CD4-positive, alpha-beta T cell treated with Interleukin-15 for 4 hours (primary cell): ENCODE data around the gene PXMP2.

Source experiments
- DNase-seq: peaks from one replicate; pipeline ENCODE4 v3.0.0-alpha.2; 2020; ENCODE audit warnings: low spot score

PXMP2 gene

DNA sequence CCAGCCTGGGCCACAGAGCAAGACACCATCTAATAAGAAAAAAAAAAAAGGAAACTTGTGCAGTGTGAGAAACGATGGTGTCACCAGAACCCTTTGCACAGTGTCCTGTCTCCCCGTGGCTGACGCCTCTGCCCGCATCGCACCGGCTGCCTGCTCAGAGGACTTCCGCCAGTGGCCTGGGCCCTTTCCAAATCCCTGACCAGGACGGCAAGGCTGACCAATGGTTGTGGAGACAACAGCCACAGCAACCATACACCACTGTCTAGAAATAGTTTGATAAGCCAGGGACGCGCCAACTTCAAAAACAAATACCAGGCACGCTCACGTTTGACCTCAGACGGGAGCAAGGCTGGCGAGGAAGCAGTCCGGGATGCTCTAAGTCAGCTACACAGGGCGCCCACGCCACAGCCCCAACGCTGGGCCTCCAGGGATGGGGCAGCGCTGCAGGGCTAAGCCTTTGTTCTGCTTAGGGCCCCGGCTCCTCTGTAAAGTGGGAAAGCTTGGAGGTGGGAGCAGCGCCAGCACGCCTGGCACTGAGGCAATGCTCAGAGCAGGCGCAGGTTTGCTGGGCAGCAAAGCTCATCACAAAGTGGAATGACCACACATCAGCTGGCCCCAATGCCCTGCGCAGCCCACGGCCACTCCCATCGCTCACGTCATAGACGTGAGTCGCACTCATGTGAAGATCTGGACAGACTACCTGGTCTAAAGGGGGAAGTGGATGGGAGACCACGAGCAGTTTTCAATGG lies 35.8 kb downstream of the PXMP2 start:
- no peak for DNase-seq

GRCh38 chr12:132723764-132724140 lies 36.4 kb downstream of the PXMP2 start:
- DNase-seq, result no peak

DNA sequence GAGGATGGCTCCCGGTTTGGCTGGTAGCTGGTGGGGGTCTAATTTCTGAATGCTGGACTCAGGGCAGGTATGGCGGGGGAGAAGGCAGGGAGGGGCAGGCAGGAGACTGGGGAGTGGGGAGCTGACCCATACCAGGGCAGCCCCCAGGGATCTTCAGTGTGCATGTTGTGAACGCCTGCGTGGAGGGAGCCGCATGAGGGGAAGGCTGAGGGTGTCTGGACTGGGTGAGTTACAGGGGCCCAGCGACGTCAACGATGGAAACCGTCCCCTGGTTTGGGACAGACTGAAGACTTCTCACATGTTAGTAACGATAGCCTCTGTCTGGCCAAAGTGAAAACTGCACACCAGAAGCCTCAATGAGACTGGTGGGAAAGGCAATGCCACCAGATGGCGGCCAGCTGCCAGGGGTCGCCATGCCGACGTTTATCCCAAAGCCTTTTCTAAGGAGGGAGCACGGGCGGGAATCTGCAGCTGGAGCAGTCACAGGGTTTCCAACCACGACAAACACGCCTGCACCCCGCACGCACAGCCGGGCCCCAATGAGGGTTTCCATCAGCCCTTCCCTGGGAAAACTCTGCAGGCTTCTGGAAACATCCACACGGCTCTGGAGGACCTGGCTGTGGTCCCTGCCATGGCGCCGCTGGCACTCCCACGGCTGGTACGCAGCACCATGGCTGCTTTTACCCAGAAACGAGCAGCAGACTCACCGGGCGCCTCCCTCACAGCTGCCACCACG lies 37.3 kb downstream of the PXMP2 start:
- no peak for DNase-seq

DNA sequence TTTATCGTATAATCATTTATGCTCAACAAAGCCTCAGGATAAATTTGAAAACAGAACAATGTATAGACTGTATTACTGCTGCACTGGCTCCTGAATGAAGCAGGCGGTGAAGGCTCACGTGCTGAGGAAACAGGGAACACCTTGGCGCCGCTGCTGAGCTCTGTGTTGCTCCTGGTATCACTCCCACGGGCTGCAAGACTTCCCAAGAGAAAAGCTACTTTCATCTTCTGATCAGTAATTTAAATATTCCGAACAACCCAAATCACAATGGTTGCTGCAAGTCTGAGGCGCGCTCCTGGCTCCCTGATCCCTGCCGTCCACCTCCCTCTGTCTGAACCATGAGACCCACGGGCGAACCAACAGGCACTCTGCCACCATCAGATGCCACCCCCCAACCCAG lies 39.0 kb downstream of the PXMP2 start:
- no peak for DNase-seq

- DNase-seq, result no peak
Measured at GRCh38 chr12:132727091-132727794, 39.9 kb downstream of the PXMP2 start.

- DNase-seq, result no peak
Measured at GRCh38 chr12:132728502-132728901, 41.1 kb downstream of the PXMP2 start.

DNA sequence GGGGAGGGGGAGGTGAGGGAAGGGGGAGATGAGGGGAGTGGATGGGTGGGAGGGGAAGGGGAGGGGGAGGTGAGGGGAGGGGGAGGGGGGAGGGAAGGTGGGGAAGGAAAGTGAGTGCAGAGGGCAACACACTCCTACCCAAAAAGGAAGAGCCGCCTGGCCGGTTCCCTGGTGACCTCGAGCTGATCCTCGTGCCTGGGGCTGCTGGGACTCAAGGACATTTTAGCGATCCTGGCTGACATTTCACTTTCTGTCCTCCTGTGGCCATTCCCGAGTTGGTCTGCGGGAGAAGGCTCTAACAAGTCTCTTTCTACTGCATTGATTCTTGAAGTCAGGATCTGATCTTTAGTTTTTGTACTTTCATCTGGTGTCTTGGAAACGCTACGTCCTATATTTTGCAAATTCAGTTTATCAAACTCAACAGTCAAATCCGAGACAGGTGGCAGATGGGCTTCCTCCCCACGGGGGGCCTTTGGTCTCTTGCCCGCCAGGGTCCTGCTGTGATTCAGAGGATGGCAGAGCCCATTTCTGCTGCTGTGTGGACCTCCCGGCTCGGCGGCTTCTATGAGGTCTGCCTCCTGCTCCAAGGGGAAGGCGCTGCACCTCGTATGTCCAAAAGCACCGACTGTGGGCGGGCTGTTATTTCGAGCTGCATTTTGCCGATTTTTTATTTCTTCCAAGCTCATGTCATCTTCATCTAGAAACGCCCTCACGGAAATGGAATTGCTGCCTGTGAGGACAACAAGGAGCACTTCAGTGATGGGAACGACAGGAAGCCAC lies 42.3 kb downstream of the PXMP2 start:
- no peak for DNase-seq

DNA sequence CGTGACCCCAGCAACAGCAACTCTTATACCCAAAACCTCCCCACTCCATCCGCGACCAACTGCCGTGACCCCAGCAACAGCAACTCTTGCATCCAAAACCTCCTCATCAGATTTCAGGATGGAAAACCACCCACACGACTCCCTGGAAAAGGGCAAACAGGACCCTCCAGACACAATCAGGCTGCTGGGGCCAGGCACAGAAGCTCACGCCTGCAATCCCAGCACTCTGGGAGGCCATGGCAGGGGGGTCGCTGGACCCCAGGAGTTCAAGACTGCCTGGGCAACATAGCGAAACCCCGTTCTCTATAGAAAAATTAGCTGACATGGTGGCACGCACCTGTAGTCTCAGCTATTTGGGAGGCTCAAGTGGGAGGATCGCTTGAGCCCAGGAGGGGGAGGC lies 43.0 kb downstream of the PXMP2 start:
- DNase-seq, result no peak

DNA sequence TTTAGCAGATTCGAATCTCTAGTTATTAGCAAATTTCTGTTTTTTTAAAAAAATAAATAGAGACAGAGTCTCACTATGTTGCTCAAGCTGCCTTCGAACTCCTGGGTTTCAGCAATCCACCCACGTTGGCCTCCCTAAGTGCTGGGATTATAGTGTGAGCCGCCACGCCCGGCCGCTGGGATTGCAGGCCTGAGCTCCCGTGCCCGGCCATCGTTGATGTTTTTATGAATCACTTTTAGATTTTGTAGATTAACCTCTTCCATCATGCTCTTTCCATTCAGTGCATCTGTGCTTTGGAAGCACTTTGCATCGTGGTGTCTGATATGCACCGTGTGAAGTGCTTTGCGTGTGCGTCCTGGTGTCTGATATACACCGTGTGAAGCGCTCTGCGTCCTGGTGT lies 44.2 kb downstream of the PXMP2 start:
- no peak for DNase-seq

DNA sequence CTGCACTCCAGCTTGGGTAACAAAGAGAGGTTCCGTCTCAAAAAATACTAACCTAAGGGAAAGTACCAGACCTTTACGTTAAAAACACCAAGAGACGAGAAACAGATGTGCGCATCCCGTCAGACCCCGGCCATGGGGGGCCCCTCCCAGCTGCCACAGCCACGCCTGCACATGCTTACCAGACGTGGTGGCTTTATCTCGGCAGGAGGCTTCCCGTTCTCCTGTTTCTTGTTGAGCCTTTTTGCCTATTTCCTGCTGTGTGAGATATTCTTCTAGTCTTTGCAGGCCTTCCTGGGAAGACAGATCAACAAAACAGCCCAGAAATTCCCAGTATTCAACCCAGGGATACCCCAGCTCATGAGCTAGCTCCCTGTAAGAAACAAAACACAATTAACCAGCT lies 46.8 kb downstream of the PXMP2 start:
- DNase-seq, result no peak

DNA sequence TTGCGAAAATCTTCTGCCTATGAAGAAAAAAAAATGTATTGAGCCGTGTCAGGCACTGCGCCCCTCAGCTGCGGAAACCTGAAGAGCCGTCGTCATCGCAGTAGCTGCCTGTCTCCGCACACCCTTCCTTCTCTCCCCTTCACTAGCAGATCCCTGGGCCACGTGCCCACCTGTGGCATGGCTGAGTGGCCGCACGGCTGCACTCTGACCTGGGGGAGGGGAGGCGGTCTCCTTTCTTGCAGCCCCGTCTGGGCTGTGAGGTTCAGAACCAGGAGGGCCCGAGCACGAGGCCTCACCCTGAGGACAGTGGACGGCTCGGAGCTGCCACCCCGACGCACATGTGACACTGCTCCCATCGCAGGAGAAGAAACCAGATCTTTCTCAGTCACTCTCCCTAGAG lies 48.1 kb downstream of the PXMP2 start:
- DNase-seq, result no peak

GRCh38 chr12:132736378-132736777 lies 49.0 kb downstream of the PXMP2 start:
- DNase-seq, result no peak

- DNase-seq, result no peak
Measured at GRCh38 chr12:132736913-132737312, 49.5 kb downstream of the PXMP2 start.

DNA sequence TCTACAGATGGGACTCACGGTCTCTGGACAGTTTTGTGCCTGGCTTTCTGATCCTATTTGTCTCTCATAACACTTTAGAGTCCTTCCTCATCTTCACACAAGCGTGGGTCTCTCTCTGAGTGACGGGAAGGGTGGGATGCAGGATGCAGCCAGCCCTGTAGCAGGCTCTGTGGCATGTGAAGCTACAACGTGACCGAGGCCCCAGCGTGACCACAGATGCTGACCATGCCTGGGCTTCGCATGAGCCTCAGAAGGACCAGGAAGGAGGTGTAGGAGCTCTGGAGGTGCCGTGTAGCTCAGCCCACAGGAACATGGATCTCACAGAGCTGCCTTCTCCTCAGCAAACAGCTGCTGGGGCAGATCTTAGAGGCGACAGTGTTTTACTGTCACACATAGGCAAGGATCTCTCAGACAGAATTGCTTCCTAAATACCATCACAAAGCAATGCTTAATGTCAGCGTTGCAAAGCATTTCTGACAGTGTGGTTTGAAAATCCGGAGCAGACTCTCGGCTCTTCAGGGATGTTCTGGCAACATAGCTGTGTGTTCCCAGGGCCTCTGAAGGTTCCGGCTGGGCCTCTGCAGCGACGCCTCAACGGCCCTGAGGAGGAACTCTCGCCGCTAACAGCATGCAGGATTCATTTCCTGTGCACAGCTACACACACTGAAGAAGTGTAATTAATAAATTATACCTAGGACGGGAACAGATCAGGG lies 52.4 kb downstream of the PXMP2 start:
- no peak for DNase-seq

- no peak for DNase-seq
Measured at GRCh38 chr12:132740313-132740646, 52.9 kb downstream of the PXMP2 start.

DNA sequence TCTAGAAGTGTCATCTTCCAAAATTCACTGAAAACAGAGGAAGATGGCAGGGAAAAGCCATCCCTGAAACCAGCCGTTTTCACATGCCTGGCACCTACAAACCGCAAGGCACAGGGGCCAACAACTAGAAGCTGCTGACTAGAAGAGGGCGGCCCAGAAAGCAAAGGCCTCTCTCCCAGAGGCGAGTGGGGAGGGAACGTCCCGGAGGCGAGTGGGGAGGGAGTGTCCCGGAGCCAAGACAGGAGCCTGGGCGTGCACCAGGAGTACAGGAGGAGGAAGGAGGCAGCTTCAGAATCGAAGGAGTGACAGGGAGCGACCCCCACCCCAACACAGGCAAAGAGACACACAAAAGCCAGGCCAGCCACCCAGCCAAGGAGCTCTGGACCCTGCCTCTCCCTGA lies 53.3 kb downstream of the PXMP2 start:
- DNase-seq, result no peak

DNA sequence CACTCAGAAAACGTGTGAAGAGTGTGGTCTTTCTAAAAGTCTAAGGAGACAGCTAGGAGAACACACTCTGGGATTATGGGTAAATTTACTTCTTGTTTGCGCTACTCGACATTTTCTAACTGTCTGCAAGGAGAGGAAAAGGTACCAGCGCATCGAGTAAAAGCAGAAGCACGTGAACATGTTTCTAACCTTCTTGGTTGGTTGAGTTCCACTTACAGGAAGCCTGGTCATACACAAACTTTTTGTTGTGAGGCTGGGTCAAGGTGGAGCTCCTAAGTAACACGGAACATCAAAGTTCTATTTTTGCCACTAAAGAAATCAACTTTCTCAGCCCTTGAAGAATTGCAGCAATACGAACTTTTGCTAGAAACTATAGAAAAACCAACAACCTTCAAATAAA lies 54.2 kb downstream of the PXMP2 start:
- no peak for DNase-seq

DNA sequence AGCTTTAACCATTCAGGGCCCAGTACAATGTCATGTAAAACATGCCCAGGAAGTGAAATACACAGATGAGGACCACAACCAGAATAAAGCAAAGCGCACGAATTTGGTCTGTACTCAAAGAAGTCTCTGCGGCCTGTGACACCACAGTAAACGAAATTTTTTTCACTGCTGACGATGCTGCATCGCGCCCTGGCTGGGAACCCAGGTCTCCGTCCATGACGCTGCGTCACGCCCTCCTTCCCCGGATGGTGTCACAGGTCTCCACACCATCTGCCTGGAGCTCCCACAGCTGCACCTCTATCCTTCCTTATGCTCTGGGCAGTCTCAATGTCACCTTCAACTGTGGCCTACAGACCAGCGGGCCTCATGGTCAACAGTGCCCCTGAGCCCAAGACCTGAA lies 56.4 kb downstream of the PXMP2 start:
- no peak for DNase-seq

- DNase-seq, result no peak
Measured at GRCh38 chr12:132746613-132747012, 59.2 kb downstream of the PXMP2 start.

DNA sequence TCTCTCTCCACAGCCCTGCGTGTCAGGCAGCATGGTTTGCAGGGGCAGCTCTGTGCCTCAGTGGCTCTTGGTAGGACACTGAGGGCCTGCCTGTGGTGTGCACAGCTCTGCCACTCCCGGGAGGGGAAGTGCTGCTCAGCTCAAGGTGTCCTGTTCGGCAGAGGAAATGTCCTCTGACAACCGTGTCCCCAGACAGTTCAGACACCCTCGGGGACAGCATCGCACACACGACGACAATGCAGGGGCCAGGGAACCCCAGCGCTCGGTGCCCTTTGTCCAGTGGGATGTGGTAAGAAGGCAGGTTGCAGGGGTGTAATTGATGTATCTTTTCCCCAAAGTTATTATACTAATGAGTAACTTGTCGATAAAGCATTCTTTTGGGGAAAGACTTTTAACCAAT lies 60.0 kb downstream of the PXMP2 start:
- DNase-seq, result no peak

GRCh38 chr12:132747896-132748295 lies 60.5 kb downstream of the PXMP2 start:
- no peak for DNase-seq

DNA sequence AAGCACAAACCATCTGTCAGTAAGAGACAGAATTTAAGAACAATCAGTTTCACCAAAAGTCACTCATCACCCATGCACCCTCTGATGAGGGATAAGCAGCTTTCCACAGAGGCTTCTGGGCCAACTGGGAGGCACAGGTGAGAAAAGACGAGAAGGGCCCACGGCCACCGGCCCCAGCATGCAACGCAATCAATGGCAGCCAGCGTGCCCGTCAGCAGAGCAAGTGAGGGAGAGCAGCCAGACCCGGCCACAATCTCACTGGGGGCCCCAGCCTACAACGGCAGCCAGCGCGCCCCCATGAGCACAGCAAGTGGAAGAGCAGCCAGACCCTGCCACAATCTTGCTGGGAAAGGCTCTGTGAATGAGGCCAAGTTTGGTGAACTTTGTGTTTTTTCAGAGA lies 60.9 kb downstream of the PXMP2 start:
- no peak for DNase-seq
